ENCODE data around the gene IL1RAPL2.
"Not testable (repeated sequence)": the region's sequence is repeated elsewhere in the genome, so short reads cannot be mapped to it uniquely, and the experiment has no call there.

Gene IL1RAPL2

DNA sequence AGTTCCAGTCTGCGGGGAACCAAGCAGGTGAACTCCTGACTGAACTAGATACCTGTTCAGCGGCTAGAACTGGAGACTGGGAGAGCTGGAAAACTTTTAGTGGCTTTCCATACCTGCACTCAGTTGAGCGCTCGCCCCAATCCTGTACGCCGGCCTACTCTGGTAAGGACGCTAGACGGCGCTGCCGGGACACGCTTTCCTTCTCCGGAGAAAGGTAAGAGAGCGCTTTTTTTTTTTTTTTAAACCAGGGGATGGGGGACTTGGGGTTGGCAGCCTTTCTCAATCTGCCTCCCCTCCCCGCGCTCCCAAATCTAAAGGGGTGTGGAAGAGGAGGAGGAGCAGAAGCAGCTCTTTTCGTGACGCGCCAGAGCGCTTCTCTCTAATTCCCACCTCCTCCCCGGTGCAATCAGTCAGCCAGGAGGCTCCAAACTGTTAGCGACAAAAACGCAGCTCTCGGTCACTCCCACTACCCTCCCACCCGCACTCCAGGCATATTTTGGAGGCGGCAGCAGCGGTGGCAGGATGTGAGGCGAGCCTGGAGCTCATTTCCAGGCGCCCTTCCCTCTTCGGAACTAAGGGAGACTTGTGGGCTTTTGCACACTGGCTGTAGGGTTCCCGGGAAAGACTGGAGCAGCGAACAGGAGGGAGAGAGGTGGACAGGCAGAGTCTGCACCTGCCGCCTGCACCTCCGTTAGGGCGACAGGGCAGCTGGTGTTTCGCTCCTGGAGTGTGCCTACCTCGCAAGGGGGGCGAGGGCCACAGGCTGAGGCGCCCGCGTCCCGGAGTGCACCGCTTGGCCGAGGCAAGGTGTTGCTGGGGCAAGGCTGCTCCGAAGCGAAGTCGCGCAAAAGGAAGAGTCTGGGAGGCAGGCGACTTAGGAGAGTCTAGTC, at the start of gene IL1RAPL2:
Gene IL1RAPL2 (plus strand): TSS at position 409 of the 890 bp plus-strand sequence.
- DNase-seq = no peak

DNA sequence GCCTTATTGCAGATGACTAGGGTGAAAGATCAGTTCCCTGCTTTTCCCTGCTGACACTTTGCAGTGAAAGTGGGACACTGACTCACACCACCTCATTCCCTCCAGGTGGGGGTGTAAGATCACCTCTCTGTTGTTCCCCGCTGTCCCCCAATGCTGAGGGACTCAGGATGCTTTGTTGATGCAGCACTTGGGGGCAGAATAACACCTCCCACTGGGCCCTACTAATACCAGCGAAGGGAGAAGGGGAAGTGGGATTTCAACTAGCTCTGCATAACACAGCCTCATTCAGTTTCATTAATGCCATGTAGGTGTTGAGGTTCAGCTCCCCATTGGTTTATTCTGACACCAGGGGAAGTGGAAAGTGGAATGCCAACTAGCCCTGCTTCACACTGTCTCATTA, 43.6 kb upstream of the IL1RAPL2 start:
- no peak for DNase-seq

DNA sequence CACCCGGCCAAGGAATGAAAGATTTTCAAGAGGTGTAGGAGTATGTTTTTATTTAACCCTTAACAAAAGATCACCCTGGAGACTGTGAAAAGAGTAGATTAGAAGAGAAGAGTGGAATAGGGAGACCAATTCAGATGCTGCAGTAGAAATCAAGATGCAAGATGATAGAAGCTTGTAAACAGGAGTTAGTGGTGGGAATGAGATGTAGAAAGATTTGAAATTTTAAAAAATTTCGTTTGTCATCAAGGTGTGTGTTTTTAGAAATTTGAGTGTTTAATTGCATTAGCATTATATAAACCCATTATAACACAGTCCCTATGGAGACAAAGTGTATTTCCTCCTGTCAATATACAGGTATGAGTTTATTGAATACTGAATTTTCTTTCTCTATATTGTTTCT, 42.1 kb upstream of the IL1RAPL2 start:
- no peak for DNase-seq

DNA sequence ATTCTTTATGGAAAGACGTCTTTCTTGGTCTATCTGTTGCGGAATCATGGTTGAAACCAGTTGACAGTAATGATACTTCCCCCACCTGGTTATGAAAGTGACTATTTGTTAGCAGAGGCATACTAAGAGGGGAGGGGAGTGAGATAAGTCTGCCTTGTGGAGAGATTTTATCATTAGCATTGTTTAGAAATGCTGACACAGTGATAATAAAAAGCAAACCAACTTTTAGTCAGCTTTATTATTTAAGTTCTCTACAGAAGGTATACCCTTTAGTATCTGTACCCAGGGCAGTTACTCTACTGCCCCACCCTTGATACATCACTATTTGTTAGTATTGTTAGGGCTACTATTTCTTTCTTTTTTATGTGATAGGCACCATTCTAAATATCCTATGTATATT, 26.9 kb upstream of the IL1RAPL2 start:
- DNase-seq = no peak

DNA sequence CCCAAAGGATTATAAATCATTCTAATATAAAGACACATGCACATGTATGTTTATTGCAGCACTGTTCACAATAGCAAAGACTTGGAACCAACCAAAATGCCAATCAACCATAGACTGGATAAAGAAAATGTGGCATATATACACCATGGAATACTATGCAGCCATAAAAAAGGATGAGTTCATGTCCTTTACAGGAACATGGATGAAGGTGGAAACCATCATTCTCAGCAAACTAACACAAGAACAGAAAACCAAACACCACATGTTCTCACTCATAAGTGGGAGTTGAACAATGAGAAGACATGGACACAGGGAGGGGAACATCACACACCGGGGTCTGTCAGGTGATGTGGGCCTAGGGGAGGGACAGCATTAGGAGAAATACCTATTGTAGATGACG, 23.6 kb upstream of the IL1RAPL2 start:
- not testable (repeated sequence) for DNase-seq

DNA sequence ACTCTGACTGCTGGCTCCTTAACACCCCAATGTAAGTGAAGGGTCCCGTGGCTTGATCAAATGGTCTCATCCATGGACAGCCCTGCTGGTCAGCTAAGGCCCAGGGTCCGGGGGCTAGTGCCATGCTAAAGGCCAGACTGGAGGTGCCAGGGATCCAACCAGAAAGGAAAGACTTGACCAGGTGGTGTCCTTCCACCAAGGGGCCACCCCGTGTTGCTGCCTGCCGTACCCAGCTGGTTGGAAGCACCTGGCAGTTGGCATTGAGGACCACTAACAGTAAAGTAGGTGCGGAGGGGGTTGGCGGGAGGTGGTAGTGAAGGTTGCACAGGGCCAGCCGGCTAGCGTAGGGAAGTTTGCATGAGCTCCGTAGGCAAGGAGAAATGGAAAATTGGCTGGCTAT, 1.7 kb upstream of the IL1RAPL2 start:
- no peak for DNase-seq

DNA sequence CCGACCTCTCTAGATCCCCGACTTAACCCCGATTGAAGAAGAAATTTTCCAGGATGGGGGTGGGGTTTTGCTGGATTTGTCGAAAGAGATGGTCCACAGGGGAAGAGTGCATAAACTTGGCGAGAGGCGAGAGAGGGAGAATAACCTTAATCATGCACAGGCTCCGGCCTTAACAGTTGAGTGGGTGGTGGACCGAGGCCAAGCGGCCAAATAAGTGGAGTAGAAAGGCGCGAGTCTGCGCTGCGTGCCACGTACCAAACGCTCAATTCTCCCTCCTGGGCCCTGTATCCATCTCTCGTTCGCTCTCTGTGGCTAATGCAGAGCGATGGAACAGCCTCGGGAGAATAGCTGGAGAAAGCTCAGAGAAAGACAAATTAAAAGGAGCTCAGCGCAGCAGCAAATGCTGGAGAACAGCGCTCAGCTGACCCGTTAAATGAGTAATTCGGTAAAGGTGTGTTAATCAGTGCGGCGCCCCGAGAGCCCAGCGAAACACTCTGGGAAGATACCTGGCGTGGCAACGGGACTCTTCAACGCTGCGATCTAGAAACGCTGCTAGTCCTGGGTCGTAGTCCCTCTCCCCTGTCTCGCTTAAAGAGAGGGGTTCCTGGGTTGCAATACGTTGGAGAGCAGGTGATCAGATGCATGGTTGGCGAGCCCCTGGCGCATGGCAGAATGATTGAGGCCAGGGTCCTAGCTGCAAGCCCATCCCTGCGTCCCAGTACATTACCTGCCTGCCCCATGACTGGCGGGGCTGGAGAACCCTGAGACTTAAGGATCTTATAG, 887 bp upstream of the IL1RAPL2 start:
- no peak for DNase-seq

DNA sequence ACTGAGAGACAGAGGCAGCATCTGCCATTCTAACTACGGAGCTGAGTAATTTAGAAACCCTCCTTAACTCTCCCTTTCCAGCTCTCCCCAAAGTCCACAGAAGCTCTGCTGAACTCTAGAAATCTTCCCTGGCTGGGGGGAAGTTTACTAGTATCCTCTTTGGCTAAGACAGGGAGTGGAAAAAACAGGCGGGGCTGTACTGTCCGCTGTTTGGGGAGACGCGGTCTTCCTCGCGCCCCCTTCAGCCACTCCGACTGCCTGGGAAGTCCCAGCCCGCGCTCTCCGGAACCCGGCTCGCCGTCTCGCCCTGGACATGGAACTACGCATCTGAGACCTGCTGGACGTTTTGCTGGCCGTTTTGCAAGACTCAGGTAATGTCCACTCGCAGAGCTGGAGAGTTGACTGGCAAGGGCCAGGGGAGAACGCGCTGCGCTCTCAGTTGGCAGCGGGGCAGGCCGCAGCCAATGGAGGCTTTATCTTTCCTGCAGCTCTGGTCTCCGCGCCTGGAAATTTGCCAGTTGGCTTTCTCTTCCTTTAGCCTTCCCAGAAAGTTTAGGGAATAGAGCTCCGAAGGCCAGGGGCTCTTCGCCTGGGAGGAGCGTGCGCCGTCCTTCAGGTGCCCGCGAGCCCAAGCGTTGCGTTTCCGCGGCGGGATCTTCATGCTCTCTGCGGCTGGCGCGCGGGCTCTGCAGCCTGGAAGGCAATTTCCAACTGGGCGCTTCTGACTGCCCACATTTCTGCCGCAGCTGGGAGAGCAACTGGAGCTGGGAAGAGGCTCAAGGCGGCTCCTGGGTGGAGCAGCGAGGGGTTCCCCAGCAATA, 892 bp downstream of the IL1RAPL2 start:
- no peak for DNase-seq

DNA sequence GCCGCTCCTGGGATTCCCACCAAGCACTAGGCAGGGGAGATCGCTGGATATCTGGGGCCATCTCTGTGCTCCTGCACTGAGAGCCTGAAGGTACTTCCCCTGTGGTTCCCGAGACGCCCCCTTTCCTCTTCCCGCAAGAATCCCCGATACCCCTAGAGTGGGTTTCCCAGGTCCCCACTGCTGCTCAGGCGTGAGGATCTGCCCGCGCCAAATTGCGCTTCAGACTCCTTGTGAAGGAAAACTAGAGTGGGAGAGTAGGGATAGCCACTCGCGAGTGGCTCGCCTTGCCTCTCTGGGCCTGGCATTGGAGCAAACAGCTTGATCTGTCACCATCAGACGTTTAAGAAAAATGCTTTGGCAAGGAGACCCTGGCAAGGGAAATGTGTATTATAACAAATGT, 1.5 kb downstream of the IL1RAPL2 start:
- DNase-seq = no peak

DNA sequence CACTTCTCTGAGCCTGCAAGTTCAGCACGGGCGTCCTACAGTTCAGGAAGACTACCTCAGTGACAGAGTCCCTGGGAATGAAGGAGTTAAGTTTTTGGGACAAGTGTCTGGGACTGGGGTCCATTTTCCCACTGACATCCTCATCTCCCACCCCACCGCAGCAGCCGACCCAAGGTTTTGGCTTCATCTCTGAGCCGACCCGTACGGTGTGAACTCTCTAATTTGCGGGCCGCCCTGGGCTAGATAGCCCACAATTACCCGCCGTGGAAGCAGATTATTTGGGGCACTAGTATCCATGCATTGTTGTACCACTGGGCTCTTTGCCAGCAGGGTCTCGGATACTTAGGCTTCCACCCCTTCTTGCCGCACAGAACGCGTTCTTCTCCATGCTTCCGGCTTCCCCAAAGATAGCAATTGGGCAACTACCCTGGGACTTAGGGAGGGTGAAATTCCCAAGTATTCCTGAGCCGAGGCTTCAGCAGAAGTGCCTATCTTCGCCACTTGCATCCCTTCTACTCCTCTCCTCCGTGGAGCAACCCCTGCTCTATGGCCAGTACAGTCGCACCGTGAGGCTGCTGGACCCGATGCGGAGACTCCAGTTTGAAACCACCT, 2.4 kb downstream of the IL1RAPL2 start:
- DNase-seq = no peak

DNA sequence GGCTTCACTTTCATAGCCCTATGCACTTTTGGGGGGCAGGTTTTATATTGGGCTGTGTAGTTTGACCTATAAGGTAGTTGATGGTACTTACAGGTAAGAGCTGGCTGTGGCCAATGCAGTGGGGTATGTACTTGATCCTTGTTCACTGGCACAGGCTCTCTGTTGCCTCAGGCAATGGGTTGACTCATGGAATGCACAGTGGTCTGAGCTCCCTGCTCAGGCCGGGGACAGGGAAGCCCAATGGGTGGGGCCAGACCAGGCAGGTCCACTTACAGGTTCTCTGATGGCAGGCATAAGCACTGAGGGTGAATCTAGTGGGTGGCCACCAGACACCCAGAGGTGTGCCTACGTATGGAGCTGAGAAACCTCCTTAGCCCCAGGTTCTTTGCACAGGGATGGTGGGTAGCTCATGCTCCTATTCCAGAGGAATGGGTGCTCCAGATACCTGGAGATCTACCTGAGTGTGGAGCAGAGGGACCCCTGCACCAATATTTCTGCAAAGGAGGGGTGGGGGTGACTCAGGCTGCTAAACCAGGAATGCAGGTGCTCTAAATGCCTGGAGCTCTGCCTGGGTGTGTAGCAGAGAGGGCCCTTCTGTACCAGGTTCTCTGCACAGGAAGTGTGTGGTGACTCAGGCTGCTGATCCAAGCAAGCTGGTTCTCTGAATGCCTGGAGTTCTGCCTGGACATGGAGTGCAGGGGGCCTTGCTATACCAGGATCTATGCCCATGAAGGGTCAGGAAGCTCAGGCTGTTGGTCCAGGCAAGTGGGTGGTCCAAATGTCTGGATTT, 52.3 kb downstream of the IL1RAPL2 start:
- no peak for DNase-seq

DNA sequence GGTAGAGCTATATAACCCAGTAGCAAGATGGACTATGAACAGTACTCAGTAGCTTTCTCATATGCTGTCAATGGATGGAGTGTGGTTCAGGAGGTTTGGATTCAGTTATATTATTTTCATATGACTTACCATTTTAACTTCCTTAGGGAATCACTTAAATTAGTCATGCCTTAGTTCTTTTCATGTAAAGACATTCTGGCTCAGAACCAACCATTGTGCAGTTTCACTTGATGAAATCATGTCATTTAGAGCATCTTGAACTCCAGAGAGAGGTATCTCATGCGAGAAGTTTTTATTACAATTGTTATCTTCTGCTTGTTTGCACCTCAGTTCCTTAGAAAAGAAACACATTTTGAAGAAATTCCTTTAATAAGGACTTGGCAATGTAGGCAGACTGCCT, 55.8 kb downstream of the IL1RAPL2 start:
- no peak for DNase-seq

DNA sequence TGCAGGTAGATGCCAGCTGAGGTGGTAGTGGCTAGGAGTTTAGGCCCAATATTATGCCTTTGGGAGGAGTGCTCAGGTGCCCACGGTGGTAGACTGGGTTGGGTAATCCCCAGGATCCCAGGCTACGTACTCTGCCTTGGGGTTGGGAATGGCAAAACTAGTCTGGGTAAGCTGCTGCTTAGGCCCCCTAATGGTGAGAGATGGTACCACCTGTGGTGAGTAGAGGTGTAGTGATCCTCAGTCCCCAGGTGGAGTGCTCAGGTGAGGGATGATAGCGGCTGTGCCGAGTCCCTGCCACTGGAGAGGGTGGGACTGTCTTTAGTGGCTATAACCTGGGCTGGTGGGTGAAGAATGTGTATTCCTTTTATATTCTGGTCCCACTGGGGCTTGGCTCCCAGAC, 75.2 kb downstream of the IL1RAPL2 start:
- no peak for DNase-seq

DNA sequence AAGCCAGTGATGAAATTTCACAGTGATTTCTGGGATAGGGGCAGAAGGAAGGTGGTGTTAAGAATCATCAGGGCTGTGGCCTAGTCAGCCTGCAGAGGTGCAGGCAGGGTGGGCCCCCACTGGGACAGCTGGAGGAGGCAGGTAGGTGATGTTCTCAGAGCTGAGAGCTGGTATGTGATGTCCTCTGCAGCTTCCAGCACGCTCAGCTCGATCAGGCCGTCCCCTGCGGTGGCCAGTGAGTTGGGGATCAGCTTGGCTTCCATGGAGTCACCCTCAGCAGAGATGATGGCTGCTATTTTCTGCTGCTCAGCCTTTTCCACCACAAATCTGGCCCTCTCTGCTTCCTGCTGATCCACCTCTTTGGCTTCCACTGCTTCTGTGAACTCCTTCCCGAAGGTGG, 81.1 kb downstream of the IL1RAPL2 start:
- DNase-seq = no peak

DNA sequence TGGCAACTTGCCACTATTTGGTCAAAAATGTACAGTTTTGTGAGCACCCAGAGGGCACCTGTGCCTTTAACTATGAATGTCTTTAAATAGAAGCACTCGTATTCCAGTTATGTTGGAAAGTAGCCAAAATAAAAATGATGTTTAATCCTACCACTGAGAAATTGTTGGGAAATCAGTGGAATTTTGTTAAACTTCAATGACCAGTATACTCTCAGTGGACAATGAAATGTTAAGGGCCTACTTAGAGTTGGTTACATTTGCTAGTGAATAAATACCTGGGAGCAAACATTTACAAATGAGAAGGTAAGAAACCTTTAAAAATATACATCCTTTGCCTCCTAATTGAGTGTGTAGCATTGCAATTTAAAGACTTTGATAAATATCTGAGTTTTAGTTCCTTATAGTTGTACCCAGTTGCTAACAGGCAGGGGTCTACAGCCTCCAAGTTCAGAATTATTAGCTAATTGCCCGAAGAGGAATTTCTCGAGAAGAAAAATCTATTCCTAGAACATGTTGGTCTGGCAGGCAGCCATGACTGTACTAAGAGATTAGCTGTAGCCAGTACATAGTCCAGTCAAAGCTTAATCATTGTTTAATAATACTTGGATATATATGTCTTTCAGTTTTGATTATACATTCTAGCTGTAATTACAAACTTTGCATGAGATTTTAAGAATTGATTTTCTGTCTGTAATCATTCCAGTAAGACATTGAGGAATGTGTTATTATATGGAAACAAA, 93.2 kb downstream of the IL1RAPL2 start:
- no peak for DNase-seq

DNA sequence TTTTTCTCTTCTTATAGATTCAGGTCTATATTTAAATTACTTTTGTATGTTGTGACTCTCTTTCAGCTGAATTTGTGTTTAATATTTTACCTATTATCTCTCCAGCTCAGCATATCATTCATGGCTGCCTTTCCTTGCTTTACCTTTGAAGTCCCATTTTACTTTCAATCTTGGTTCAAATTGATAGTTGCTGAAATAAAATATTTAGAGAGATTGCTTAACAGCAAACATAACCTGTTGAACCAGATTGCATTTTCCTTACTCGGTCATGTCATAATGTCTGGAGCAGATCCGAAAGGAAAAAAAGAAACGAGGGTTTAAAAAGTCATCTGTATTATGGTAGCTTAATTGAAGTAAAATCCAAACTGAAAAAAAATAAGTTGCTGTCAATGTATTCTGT, 94.1 kb downstream of the IL1RAPL2 start:
- DNase-seq = no peak

DNA sequence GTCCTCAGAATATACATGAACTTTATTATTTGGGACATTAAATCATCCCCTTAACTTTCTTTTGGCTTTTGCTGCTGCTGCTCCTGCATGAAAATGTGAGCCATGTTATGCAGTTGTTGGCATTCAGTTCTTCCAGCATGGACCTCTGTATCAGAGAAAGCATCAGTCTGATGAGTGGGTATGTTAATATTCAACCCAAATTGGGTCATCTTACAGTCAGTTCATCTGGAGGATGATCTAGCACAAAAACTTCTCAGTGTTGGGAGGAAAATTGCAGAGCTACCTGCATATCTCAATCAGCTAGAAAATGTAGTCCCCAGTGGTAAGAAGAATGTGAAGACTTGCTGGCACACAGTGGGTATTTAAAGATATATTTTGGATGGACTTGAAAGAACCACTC, 96.7 kb downstream of the IL1RAPL2 start:
- DNase-seq = no peak

DNA sequence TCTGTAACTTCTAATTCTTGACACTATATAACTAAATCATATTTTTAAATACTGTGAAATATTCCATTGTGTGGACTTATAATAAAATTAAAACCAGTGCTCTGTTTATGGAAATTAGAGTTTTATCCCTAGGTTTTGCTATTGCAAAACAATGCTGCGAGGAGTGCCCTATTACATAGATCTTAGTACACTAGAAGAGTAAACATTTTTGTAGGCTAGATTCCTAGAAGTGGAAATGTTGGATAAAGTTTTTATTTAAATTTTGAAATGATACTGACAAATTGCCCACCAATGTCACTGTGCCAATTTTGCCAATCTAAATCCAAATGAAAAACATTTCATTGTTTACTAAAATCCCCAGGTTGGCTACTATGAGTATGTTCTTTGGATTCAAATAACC, 99.7 kb downstream of the IL1RAPL2 start:
- no peak for DNase-seq

DNA sequence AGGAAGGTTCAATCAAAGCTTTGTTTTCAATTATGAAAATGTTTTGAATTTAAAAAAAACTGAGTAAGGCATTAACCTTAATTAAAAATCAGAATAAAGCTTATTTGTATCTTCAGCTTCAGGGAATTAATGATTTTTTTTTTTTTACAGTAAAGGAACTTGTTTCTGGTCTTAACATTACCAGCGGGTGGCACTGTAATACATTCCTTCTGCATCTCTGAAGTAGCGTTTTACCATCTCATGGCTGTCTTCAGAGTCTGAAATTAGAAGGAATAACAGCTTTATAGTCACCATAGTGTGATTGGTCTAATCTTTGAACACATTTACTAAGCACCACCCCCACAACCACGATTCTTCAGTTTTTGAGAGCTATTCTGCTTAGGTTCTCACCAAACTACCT, 102.6 kb downstream of the IL1RAPL2 start:
- DNase-seq = no peak

DNA sequence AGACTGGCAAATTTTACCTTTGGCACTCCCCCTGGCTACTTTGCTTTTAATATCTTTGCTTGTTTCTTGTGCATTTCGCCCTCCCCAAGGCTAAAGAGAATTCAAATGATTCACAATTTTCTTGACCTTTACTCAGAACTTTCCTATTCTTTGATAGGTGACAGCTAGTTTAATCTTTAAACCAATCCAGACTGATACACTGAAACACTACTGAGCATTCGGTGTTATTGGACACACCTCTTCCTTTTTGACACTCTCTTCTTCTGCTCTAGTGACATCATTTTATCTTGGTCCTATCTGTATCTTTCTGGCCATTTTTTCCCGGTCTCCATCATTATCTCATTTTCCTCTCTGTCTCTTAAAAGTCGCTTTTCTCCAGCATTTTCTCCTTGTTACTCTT, 103.1 kb downstream of the IL1RAPL2 start:
- DNase-seq = no peak

DNA sequence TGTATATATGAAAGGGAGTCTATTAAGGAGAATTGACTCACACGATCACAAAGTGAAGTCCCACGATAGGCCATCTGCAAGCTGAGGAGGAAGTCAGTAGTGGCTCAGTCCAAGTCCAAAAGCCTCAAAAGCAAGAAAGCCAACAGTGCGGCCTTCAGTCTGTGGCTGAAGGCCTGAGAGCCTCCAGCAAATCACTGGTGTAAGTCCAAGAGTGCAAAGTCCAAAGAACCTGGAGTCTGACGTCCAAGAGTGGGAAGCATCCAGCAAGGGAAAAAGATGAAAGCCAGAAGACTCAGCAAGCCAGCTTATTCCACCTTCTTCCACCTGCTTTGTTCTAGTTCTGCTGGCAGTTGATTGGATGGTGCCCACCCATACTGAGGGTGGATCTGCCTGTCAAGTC, 104.1 kb downstream of the IL1RAPL2 start:
- DNase-seq = no peak

Data from KG1 (cell line).